Measurements from ENCODE around the gene ENOX2. TPM values are rescaled to one million over a fixed set of nuclear protein-coding genes. Genes with fewer than 3 reads are reported as not detected.

Gene ENOX2
- polyA plus RNA-seq, 12 donors: 11.3 to 20.6 (median 15.7) TPM; not detected in 1

DNA sequence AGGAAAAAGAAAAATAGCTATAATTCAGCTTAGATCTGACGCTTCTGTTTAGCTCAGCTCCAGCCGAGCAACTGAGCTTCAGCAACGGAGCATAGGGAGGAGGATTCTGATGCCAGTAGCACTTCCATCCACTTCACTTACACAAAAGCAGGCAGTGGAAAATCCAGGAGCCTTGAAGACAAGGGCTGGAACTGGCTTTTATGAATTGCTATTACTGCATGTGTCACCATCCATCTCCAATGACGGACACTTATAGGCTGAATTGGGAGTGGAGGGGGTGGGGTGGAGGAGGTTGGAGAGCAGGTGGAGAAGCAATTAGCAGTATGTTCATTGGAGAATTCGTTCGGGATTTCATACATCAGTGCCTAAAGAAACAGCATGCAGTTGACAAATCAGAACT is 15.6 kb downstream of the ENOX2 start:
- no peak for DNase-seq

DNA sequence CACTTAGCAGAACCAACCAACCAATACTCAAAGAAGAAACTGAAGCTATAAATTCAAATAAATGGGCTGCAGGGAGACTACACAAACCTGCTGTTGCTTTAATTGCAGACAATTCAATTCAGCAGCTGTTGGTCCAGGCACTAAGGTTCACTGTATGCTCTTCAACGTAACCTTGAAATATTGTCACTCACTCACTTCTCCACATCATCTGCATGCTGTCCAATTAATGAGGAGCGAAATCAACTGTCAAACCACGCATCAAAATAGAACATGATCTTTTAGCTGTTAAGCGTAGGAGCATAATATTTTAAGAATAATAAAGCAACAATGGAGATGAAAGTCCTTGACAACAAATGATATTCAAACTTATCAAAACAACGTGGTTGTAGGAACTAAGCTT is 17.0 kb downstream of the ENOX2 start:
- DNase-seq: no peak

DNA sequence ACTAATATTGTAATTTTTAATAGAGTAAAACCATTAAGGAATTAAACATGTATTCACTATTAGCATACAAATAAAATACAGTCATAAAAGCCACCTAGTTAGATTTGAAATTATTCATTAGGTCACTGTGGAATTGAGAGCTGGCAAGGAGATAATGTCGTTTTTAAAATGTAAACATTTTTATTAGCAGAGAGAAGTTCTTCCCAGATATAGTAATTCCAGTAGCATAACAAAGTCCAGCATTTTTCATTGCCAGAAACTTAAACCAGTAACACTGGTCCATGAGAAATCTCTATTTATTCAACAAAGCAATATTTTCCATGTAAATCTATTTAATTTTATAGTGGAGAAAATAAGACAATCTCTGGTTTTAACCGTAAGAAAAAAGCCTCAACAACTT is 17.5 kb downstream of the ENOX2 start:
- no peak for DNase-seq

DNA sequence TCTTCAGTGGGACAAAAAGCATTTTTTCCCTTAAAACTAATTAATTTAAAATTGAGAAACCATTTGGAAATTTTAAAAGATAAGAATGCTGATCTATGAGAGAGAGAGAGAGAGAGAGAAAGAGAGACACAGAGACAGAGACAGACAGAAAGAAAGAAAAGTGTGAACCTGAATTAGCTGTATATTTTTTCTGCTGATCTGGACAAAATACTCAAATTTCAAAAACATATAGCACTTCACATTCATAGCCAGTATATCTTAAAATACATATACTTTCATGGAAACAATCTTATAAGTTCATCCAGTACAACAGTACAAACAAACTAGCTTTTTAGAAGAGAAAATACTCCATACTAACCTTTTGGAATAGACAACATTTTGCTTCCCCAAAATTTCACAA is 18.4 kb downstream of the ENOX2 start:
- no peak for DNase-seq

DNA sequence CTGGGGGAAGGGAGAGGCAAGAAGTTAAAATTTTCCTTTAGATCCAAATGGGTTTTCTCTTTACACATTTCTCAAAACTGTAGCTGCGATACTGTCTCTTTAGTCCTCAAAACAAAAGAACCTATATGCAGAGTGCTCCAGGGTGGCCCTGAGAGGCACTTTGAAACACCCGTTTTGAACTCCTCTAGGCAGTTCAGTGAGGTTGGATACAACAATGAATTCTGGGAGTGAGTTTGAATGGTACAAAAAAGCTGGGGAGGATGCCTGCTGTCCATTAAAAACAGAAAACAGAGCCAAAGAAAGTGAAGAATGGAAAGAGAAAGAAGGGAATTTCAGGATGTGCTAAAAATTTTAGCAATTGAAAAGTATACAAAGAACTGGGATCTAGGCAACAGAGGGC is 23.1 kb downstream of the ENOX2 start:
- no peak for DNase-seq

DNA sequence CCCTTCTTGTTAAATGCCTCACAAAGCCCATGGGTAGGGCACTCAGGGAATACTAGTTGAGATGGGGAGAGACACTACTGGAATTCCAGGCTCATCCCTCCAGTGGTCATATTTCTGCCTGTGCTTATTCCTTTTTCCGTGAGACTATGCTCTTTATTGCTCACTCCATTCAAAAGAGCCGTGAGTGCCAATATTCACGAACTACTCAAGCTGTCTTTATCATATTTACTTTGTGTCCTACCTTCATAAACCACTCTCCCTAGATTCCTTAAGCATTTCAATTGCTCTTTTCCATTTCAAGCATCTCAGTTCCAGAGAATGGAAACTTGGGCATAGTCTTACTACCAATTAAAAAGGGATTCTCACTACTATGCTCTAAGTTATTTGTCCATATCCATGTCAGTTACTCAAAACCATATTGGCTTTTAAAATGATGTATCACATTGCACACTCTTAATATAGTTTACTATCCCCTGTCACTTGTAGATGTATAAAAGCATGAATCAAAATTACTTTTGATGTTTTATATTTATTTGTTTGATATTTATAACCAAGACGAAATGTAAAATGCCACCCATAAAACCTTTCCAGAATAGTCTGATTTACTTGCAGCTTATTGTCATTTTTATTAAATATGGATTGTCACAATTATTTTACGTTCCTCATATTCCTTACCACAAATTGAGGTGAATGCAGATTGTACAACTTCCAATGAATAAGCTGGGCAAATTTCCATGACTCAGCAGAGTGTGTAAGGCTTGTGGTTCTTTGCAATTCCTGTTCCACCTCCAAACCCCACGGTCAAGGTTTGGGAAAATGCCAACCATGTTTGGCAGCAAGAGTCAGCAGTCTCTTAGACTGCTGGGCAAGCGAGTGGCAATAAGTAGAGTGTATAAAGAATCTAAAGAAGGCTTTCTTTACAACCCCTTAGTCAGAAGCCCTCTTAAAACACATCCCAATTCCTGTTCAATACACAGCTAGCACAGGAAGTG is 24.4 kb downstream of the ENOX2 start:
- no peak for DNase-seq

DNA sequence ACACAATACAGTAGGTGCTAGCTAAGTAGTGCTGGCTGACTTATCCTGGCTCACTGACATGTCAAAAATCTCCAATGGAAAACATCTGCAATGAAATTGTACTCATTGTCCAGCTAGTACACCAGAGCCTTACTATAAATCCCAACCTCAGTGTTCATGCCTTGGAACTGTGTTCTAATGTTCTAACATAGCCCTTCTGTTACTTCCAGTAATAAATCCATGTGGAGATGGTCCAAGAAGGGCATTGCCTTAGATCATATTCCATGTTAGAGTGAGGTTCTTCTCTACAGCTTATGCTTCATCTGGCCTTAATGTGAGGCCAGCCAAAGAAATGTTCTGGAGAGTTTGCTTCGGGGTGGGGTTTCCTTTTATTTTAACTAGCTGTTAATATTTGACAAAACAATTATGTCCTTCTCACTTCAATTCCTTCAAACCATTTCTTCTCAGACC is 25.1 kb downstream of the ENOX2 start:
- no peak for DNase-seq

DNA sequence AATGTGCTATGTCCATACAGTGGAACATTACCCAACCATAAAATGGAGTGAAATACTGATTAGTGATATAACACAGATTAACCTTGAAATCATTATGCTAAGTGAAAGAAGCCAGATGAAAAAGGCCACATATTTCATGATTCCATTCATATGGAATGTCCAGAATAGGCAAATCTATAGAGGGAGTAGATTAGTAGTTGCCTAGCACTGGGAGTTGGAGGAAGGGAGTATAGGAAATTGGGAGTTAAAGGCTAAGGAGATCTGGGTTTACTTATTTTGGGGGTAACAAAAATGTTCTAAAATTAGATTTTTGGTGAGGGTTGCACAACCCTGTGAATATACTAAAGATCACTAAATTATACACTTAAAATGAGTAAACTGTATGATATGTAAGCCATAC is 26.8 kb downstream of the ENOX2 start:
- DNase-seq: no peak

DNA sequence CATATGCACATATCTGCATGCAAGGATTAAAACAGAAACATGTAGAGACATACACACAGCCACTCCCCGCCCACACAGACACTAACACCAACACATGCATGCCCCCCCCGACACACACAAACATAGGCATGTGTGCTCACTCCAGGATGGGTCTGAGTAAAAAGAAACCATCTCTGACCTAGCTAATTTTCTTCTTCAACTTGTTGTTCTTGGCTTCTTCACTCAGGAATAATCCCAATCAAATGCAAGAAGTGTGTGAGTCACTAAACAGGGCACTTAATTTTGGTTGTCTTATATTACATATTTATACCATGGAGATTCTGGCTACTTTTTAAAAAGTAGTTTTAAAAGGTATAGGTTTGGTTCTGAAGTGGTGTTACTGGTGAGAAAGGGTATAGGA is 28.3 kb downstream of the ENOX2 start:
- DNase-seq: no peak

DNA sequence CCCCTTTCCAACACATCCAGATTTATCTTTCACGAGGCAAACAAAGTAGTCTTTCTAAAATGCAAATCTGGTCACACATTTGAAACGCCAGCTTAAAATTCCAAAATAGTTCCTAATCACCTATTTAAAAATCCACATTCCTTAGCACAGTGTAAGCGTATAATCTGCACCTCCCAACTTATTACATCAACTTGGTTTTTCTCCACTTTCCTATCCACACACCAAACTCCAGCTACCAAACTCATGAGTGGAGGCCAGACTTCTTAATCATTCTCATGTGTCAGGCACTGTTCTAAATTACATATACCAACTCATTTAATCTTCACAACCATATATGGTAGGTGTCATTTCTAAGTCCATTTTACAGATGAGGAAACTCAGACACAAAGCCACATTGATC is 33.8 kb downstream of the ENOX2 start:
- no peak for DNase-seq

DNA sequence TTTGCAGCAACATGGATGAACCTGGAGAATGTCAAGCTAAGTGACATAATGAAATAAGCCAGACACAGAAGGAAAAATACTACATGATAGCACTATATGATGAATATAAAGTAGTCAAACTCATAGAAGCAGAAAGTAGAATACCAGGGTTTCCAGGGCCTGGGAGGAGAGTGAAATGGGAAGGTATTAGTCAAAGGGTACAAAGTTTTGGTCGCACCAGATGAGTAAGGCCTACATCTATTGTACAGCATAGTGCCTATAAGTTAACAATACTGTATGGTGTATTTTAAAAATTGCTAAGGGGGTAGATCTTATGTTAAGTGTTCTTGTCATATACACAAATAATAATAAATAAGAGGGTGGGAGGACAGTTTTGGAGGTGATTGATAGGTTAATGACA is 41.5 kb downstream of the ENOX2 start:
- no peak for DNase-seq

DNA sequence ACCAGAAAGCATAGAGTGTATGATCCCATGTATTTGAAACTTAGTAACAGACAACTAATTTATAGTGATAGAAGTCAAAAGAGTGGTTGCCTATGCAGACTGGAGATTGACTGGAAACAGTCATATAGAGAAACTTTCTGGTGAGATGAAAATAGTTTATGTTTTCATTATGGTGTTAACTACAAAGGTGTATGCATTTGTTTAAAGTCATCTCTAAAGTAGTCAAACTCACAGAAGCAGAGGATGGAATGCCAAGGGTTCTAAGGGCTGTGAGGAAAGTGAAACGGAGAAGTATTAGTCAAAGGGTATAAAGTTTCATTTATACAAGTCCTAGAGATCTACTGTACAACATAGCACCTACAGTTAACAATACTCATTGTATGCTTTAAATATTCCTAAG is 45.8 kb downstream of the ENOX2 start:
- DNase-seq: no peak

DNA sequence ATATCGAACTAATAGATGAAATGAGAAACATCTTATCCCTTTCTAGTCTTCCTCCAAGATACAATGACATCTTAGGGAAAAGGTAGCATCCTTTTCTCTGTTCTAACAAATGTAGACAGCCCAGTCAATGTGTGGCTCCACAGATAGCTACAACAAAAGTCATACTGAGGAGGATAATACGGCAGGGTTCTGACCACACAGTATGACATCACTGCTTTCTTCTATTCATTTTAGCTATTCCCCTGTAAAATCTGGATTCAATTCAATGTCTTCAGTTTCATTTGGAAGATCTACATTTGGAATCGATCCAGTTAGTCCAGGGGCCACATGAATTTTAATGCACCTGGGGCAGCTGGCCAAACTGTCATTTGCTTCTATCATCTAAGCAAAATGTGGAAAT is 51.4 kb downstream of the ENOX2 start:
- DNase-seq: no peak

DNA sequence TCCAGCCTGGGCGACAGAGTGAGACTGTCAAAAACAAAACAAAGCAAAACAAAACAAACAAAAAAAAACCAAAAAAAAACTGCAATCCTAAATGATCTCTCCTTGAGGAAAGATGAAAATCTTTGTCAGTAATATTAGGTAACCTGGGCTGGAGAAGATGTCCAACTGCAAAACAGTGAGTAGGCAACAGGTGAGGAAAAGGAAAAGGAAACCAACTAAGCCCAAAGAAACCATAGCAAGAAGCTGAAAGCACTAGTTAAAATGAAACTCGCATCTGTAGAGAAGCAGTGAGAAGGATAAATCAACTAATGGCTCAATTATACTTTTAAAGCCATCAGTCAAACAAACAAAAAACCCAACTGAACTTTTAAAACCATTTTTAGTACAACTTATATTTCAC is 54.2 kb downstream of the ENOX2 start:
- no peak for DNase-seq

DNA sequence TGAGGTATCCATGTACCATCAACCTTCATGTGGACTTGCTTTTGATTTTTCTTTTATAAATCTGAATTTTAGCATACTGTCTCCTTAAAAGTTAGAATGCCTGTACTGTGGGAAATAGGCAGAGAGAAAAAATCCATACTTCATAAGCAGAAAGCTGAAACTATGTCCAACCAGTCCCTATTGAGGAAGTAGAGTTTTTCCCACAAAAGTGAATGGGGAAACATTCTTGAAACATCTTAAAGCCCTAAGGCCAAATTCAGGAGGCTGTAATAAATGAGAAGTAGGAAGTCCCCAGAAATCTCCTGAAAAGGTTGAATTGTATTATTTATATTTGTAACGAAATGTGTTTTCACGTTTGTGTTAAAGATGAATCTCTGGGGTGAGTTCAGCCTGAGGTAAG is 56.3 kb downstream of the ENOX2 start:
- no peak for DNase-seq

DNA sequence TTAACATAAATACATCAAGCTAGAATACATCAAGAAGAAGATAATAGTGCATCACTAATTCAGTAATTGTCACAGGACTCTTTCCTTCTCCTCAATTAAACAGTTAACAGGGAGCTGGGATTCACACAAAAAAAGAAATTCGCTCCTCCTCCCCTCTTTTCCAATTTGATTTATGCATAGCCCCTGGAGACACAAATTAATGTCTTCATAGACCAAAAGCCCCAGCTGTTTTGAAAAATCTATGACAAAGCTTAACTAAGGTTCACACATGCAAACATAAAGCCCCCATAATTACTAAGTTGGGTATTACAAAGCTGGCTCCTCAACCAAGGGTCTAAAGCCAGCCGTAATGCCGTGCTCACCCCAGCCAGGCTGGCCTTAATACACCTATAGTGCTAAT is 61.2 kb downstream of the ENOX2 start:
- no peak for DNase-seq

DNA sequence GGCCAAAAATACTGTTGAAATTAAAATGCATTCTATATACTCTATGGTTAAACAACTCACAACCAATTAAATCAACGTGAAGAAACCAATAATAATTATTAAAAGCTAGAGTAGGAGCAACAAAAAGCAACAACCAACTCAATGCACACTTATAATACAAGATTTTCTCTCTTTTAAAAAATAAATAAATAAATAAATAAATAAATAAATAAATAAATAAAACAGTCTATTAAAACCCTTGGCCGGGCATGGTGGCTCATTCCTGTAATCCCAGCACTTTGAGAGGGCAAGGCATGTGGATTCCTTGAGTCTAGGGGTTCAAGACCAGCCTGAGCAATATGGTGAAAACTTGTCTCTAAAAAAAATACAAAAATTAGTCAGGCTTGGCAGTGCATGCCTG is 62.7 kb downstream of the ENOX2 start:
- no peak for DNase-seq

DNA sequence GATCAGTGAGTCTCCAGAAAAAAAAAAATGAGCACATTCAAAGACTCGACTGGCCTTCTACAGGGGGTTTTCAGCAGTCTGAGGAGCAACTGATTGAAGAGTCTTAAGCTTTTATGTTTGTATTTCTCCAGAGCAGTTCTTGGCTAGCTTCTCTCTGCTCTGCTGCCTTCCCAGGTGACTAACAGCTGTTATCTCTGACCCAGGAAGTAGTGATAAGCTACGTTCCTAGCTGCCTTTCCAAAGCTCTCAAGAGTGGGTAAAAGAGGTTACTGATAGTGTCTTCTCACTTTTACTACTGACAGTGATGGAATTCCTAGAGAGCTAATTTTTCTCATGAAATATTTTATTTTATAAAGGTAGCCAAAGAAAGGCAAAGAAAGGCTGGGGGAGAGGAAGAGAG is 66.6 kb downstream of the ENOX2 start:
- no peak for DNase-seq

DNA sequence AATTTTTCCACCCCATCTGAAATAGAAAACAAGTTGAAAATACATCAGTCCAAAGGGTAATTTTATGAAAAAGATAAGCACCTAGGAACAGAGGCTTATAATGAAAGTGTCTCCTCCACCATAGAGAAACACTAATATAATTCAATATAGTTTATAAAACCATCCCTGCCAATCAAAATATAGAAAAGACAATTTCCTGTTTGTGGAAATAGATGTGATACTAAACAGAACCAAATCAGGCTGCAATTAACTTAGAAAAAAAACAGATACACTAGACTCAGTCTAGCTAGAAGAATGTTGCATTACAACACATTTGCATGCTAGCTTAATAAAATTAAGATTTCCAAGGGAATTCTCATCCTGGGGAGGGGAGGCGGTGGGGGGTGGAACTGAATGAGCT is 68.2 kb downstream of the ENOX2 start:
- no peak for DNase-seq

DNA sequence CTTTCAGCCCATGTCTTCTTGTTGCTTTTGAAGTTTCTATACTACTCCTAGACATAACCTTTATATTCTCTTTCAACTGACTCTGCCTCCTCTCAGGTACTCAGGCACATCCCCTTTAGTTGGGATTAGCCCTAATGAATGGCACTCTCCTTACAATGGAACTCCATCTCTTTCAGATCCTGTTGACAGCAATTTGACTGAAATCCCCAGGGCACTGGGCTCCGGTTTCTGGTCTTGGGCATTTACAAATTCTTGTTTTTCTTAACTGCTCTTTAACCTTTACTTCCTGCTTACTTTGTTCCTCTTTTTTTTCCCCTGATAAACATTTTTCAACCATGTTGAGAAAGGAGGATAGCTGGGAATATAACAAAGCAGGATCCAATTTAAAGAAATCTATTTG is 68.9 kb downstream of the ENOX2 start:
- no peak for DNase-seq

DNA sequence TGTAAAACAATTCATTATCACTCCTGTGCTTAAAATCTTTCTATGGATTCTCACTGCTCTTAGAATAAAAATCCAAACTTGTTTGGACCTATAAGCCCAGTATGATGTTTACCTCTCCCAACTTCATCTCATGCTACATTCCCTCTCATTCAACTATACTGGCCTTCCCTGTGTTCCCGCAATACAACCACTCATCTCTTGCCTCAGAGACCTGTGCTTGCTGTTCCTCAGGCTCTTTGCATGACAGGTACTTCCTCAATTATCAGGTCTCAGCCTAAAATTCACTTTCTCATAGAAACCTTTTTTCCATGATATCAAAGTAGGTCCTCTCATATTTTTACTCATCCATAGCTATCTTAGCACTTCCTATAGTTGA is 71.7 kb downstream of the ENOX2 start:
- no peak for DNase-seq

DNA sequence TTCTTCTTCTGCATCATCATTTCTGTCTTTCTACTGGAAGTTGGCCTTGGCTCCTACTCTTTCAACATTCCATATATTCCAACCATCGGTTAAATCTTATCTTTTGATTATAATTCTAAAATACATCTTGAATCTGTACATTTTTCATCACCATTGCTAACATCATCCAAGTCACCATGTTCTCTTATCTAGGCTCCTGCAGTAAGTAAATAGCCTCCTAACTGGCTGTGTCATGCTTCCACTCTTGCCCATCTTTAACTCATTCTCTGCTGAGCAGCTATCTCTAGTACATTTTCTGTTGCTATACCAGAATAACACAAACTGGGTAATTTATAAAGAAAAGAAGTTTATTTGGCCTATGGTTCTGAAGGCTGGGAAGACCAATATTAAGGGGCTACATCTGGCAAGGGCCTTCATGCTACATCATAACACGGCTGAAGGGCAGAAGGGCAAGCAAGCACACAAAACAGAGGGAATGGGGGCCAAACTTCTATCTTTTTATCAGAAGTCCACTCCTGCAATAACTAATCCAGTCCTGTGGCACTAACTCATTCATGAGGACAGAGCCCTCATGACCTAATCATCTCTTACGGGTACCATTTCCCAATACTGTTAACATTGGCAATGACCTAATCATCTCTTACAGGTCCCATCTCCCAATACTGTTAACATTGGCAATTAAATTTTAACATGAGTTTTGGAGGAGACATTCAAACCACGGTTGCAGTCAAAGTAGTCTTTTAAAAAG is 72.2 kb downstream of the ENOX2 start:
- no peak for DNase-seq

All from muscle of arm (tissue), 12 donors.